Hepatocyte (in vitro differentiated cells): ENCODE data around the gene LIPC. TPM values are rescaled to one million over a fixed set of nuclear protein-coding genes. Genes with fewer than 3 reads are reported as not detected.

Source experiments
- DNase-seq: peaks from one replicate; pipeline ENCODE4 v3.0.0-alpha.2; 2016; ENCODE audit warnings: low spot score
- H2AFZ ChIP-seq: fragments of 200-600 bp; sonication (generic); 2 replicates; pipeline ENCODE4 v1.6.0; 2016; ENCODE audit warnings: antibody characterized with exemption, mild to moderate bottlenecking
- H3K27ac ChIP-seq: fragments of 200-600 bp; sonication (generic); 2 replicates; pipeline ENCODE4 v1.5.1; 2016; ENCODE audit warnings: mild to moderate bottlenecking
- H3K27me3 ChIP-seq: fragments of 200-600 bp; sonication (generic); 2 replicates; pipeline ENCODE4 v1.6.1; 2016
- H3K36me3 ChIP-seq: fragments of 200-600 bp; sonication (generic); replicated peaks from 2 replicates; pipeline ENCODE4 v1.5.1; 2016; ENCODE audit warnings: low read depth; ENCODE audit not compliant: insufficient read depth
- H3K4me1 ChIP-seq: fragments of 200-600 bp; sonication (generic); 2 replicates; pipeline ENCODE4 v1.5.1; 2016; ENCODE audit warnings: mild to moderate bottlenecking, moderate library complexity; ENCODE audit not compliant: insufficient read depth
- H3K4me2 ChIP-seq: fragments of 200-600 bp; sonication (generic); 2 replicates; pipeline ENCODE4 v1.6.0; 2016
- H3K4me3 ChIP-seq: fragments of 200-600 bp; sonication (generic); 2 replicates; pipeline ENCODE4 v1.5.1; 2016; ENCODE audit warnings: mild to moderate bottlenecking
- H3K79me2 ChIP-seq: fragments of 200-600 bp; sonication (generic); 2 replicates; pipeline ENCODE4 v1.6.0; 2017; ENCODE audit warnings: mild to moderate bottlenecking
- H3K9me2 ChIP-seq: fragments of 200-600 bp; sonication (generic); replicated peaks from 2 replicates; pipeline ENCODE4 v1.6.0; 2017; ENCODE audit warnings: mild to moderate bottlenecking; ENCODE audit not compliant: insufficient read depth
- H3K9me3 ChIP-seq: fragments of 200-600 bp; sonication (generic); 2 replicates; pipeline ENCODE4 v1.5.1; 2016; ENCODE audit warnings: low read depth, mild to moderate bottlenecking
- H4K20me1 ChIP-seq: fragments of 200-600 bp; sonication (generic); 2 replicates; pipeline ENCODE4 v1.6.0; 2016; ENCODE audit warnings: mild to moderate bottlenecking; ENCODE audit not compliant: insufficient read depth, poor library complexity, severe bottlenecking
- EZH2 ChIP-seq: fragments of 200-600 bp; sonication (generic); IDR thresholded peaks from 2 replicates; pipeline ENCODE4 v1.6.1; 2016; ENCODE audit warnings: antibody characterized with exemption, mild to moderate bottlenecking, borderline replicate concordance
- EZH2phosphoT487 ChIP-seq: fragments of 200-600 bp; sonication (generic); IDR thresholded peaks from one replicate; pipeline ENCODE4 v1.6.1; 2018; ENCODE audit warnings: antibody characterized with exemption, mild to moderate bottlenecking, low read depth, moderate library complexity; ENCODE audit not compliant: unreplicated experiment, severe bottlenecking
- WGBS: methylation state at CpG from one replicate; pipeline ENCODE4 v1.1.6; 2016; ENCODE audit warnings: low lambda C conversion rate; ENCODE audit errors: missing lambda C conversion rate; 5-methylcytosine and 5-hydroxymethylcytosine counted together
- polyA plus RNA-seq: library from polyadenylated mRNA; unstranded; fragments of >200 nt; fragmentation: Nextera tagmentation; extraction: Ambion mirVana; gene quantifications from 2 replicates; pipeline ENCODE4 v1.2.1, GENCODE V29; 2016
- total RNA-seq: library from RNA; depleted of rRNA; stranded (reverse); fragments of >200 nt; gene quantifications from 2 replicates; pipeline ENCODE4 v1.2.3, GENCODE V29; 2014
- TF ChIP-seq, protein P1 (sequence below): fragments of 200-600 bp; sonication (generic); IDR thresholded peaks from 2 replicates; pipeline ENCODE4 v1.5.1; 2016; ENCODE audit warnings: antibody characterized with exemption, mild to moderate bottlenecking; ENCODE audit not compliant: poor library complexity

Gene LIPC
- total and polyA plus RNA-seq, 2 experiments from 2014 or later = 37.0 to 64.8 TPM

DNA sequence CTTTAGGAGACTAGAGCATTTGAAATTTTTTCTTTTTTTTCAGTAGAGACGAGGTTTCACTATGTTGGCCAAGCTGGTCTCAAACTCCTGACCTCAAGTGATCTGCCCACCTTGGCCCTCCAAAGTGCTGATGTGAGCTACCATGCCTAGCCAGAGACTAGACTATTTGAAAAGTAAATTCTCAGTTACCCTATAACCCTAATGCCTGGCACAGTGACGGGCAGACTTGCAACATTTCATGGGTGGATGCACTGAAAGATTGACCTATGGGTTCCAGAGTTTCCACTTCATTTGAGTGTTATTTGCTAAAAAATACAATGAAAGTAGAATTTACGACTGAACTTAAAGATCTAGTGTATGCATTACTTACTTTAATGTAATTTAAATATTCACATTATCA lies 45.7 kb upstream of the LIPC start:
- no peak overlapping the region for H3K27ac ChIP-seq
- H3K36me3 ChIP-seq = no peaks in the 10 kb centered on the region
- no peak overlapping the region for H3K4me2 ChIP-seq
- no peaks in the 10 kb centered on the region for H3K79me2 ChIP-seq
- H3K27me3 ChIP-seq = no peaks in the 10 kb centered on the region
- TF ChIP-seq EZH2phosphoT487 (no peak), EZH2 (no peak)
- TF ChIP-seq, protein P1, sequence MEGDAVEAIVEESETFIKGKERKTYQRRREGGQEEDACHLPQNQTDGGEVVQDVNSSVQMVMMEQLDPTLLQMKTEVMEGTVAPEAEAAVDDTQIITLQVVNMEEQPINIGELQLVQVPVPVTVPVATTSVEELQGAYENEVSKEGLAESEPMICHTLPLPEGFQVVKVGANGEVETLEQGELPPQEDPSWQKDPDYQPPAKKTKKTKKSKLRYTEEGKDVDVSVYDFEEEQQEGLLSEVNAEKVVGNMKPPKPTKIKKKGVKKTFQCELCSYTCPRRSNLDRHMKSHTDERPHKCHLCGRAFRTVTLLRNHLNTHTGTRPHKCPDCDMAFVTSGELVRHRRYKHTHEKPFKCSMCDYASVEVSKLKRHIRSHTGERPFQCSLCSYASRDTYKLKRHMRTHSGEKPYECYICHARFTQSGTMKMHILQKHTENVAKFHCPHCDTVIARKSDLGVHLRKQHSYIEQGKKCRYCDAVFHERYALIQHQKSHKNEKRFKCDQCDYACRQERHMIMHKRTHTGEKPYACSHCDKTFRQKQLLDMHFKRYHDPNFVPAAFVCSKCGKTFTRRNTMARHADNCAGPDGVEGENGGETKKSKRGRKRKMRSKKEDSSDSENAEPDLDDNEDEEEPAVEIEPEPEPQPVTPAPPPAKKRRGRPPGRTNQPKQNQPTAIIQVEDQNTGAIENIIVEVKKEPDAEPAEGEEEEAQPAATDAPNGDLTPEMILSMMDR = no peak
- no peaks in the 10 kb centered on the region for H3K4me1 ChIP-seq
- DNase-seq = no peak
- H4K20me1 ChIP-seq = no peaks in the 10 kb centered on the region
- H3K4me3 ChIP-seq = no peak overlapping the region
- H3K9me3 ChIP-seq = no peaks in the 10 kb centered on the region
- WGBS = 93% methylated on average over 3 of the region's 3 CpGs
- no peak overlapping the region for H2AFZ ChIP-seq
- no peaks in the 10 kb centered on the region for H3K9me2 ChIP-seq

DNA sequence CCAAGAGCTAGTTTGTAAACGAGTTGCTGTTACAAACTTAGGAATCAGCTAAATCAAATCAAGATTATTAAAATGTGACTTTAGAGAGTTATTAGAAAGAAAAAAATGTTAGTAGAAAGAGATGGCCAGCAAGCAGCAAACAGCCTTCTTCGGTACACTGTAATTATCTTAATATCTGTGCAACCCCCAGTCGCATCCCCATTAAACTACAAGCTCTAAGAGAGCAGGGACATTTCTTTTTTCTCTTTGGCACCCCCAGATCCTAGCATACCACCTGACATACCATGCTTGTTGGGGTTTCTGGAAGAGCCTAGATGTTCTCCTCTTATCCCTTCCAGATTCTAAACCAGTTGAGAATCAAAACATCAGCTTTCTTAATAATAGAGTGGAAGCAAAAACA lies 45.1 kb upstream of the LIPC start:
- WGBS = 85% methylated on average over 3 of the region's 3 CpGs

DNA sequence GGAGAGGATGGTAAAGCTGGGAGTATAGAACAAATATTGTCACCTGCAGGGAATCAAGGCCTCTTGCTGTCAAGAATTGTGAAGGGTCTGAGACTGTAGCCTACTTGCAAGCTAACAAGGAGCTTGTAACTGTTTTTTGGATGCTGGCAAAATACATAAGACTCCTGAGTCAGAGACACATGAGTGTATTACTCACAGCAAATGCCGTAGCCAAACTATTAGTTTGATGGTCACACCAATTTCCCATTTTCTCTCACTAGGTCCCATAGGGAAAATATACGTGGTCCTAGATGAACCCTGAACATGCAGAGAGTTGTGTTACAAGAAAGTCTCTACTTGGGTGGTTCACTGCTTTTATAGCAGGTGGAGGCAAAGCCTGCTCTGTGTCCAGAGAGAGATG lies 44.7 kb upstream of the LIPC start:
- Histone ChIP-seq H3K4me3 (no peak overlapping the region), H3K27me3 (no peaks in the 10 kb centered on the region), H3K36me3 (no peaks in the 10 kb centered on the region), H3K4me2 (no peak overlapping the region), H4K20me1 (no peaks in the 10 kb centered on the region), H3K27ac (no peak overlapping the region), H3K79me2 (no peaks in the 10 kb centered on the region), H3K9me3 (no peaks in the 10 kb centered on the region), H3K9me2 (no peaks in the 10 kb centered on the region), H3K4me1 (peaks cover 9% of the 10 kb centered on the region), H2AFZ (no peak overlapping the region)
- TF ChIP-seq, protein P1 = no peak
- TF ChIP-seq EZH2phosphoT487 (no peak), EZH2 (no peak)
- WGBS = 94% methylated on average over 2 of the region's 2 CpGs
- DNase-seq = no peak

More for the DNA sequence above, 45.1 kb upstream of the LIPC start:
- Histone ChIP-seq H3K4me1 (peaks cover 4% of the 10 kb centered on the region), H3K9me3 (no peaks in the 10 kb centered on the region), H3K27me3 (no peaks in the 10 kb centered on the region), H3K79me2 (no peaks in the 10 kb centered on the region), H3K36me3 (no peaks in the 10 kb centered on the region), H2AFZ (no peak overlapping the region), H3K4me2 (no peak overlapping the region), H3K4me3 (no peak overlapping the region), H3K9me2 (no peaks in the 10 kb centered on the region), H4K20me1 (no peaks in the 10 kb centered on the region), H3K27ac (no peak overlapping the region)
- TF ChIP-seq, protein P1 = no peak
- TF ChIP-seq EZH2 = no peak
- no peak for TF ChIP-seq EZH2phosphoT487
- no peak for DNase-seq

DNA sequence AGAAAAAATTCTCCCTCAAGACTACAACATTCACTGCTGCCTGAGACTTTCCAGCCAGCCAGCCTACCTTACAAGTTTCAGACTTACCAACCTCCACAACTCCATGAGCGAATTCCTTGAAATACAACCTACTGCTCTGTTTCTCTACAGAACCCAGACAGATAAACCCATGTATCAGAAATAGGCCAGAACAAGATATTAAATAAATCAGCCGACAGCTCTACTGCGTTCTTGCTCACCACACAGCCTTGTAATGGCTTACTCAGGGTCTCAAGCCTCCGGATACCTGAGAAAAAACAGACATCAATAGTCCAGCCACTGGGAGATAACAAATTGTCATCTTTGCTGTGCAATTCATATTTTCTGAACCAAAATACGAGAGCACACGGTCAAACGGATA lies 43.6 kb upstream of the LIPC start:
- Histone ChIP-seq H3K79me2 (no peaks in the 10 kb centered on the region), H3K36me3 (no peaks in the 10 kb centered on the region), H3K9me3 (no peaks in the 10 kb centered on the region), H3K4me3 (no peak overlapping the region), H3K9me2 (no peaks in the 10 kb centered on the region), H4K20me1 (no peaks in the 10 kb centered on the region), H2AFZ (no peak overlapping the region), H3K27me3 (no peaks in the 10 kb centered on the region), H3K4me2 (no peak overlapping the region), H3K27ac (no peak overlapping the region), H3K4me1 (peaks cover 18% of the 10 kb centered on the region)
- WGBS = 66% methylated on average over 7 of the region's 7 CpGs
- no peak for TF ChIP-seq EZH2
- no peak for TF ChIP-seq EZH2phosphoT487
- TF ChIP-seq, protein P1 = no peak
- DNase-seq = no peak
